Lower leg skin (tissue), 4 donors: ENCODE data around the gene MYO19. TPM values are rescaled to one million over a fixed set of nuclear protein-coding genes. Genes with fewer than 3 reads are reported as not detected.

Experiments
- DNase-seq, 2 donors: peaks; one replicate each; pipeline ENCODE4 v3.0.0-alpha.2; 2019; ENCODE audit warnings: low spot score in 2 of 2
- H3K4me3 ChIP-seq: fragments of 200-600 bp; sonication (generic); 2 replicates; pipeline ENCODE4 v1.5.1; 2017; ENCODE audit warnings: mild to moderate bottlenecking, low read depth; ENCODE audit not compliant: poor library complexity, severe bottlenecking
- CTCF ChIP-seq, 3 donors: fragments of 450-650 bp; IDR thresholded peaks; one replicate each; pipeline ENCODE4 v1.5.1; 2016; ENCODE audit warnings: antibody characterized with exemption in 3 of 3, mild to moderate bottlenecking in 3 of 3, moderate library complexity in 2 of 3
- POLR2A ChIP-seq, 2 donors: fragments of 450-650 bp; IDR thresholded peaks; one replicate each; pipeline ENCODE4 v1.6.1; 2016 to 2017; ENCODE audit warnings: antibody characterized with exemption in 2 of 2, mild to moderate bottlenecking in 1 of 2, moderate library complexity in 1 of 2
- WGBS, 2 donors: methylation state at CpG; one replicate each; pipeline ENCODE4 v1.1.5; 2018; 5-methylcytosine and 5-hydroxymethylcytosine counted together
- intact Hi-C: fragments of 100-400 bp; cut with DNase I; formaldehyde crosslinking; loops from one replicate; pipeline ENCODE4 v1.15.0; 2023; ENCODE audit warnings: low total_unique reads
- total RNA-seq, 4 donors: library from RNA; depleted of rRNA; stranded (reverse); fragments of >200 nt; gene quantifications; one replicate each; pipeline ENCODE4 v1.1.0, GENCODE V29; 2016

MYO19 gene
- total RNA-seq, 4 donors from 2014 or later = 70.5 to 167 (median 88.1) TPM

GRCh38 chr17:36527621-36528250 is 6.9 kb downstream of the MYO19 start:
- WGBS, 2 donors = 87 to 96% methylated on average over 7 of the region's 7 CpGs
- TF ChIP-seq POLR2A (IDR thresholded peaks at IDR 0.05) (no peak), CTCF (IDR thresholded peaks at IDR 0.05) (no peak)
- no peak for DNase-seq
- intact Hi-C loops = no loop called here
- H3K4me3 ChIP-seq = no peak overlapping the region

- intact Hi-C loops = no loop called here
- DNase-seq = peak in 1 of 2 donors; percentile 58
- 93 to 97% methylated on average over 6 of the region's 6 CpGs for WGBS, 2 donors
- TF ChIP-seq CTCF (IDR thresholded peaks at IDR 0.05) = no peak
- TF ChIP-seq POLR2A (IDR thresholded peaks at IDR 0.05) = no peak
- H3K4me3 ChIP-seq = no peak overlapping the region
These were observed 8.8 kb downstream of the MYO19 start for GRCh38 chr17:36525888-36526287.

- peak in 1 of 2 donors; percentile 61 for DNase-seq
- H3K4me3 ChIP-seq = no peak overlapping the region
- intact Hi-C loops = no loop called here
- TF ChIP-seq CTCF (IDR thresholded peaks at IDR 0.05) (no peak), POLR2A (IDR thresholded peaks at IDR 0.05) (no peak)
- WGBS, 2 donors = 88 to 95% methylated on average over 2 of the region's 2 CpGs
These were observed 9.6 kb downstream of the MYO19 start for GRCh38 chr17:36525113-36525512.

GRCh38 chr17:36524428-36524876 is 10.2 kb downstream of the MYO19 start:
- TF ChIP-seq POLR2A (IDR thresholded peaks at IDR 0.05) (no peak), CTCF (IDR thresholded peaks at IDR 0.05) (no peak)
- peak in 1 of 2 donors; percentile 56 for DNase-seq
- intact Hi-C loops = no loop called here
- H3K4me3 ChIP-seq = no peak overlapping the region
- 86 to 93% methylated on average over 4 of the region's 4 CpGs for WGBS, 2 donors

- H3K4me3 ChIP-seq = no peak overlapping the region
- DNase-seq = peak in 1 of 2 donors; percentile 17
- 82 to 86% methylated on average over 2 of the region's 2 CpGs for WGBS, 2 donors
- intact Hi-C loops = no loop called here
- TF ChIP-seq POLR2A (IDR thresholded peaks at IDR 0.05) (no peak), CTCF (IDR thresholded peaks at IDR 0.05) (no peak)
These were observed 11.6 kb downstream of the MYO19 start for GRCh38 chr17:36523113-36523512.

GRCh38 chr17:36515837-36516236 is 18.8 kb downstream of the MYO19 start:
- no peak for TF ChIP-seq CTCF (IDR thresholded peaks at IDR 0.05)
- no peak for TF ChIP-seq POLR2A (IDR thresholded peaks at IDR 0.05)
- no peak overlapping the region for H3K4me3 ChIP-seq
- intact Hi-C loops = no loop called here
- WGBS, 2 donors = 96% methylated on average over 4 of the region's 4 CpGs
- DNase-seq = peak in 1 of 2 donors; percentile 69
